HAP-1 (cell line): ENCODE measurements around the gene LSM11.

Experiments used
- DNase-seq, 2 experiments: peaks; one replicate each; pipeline ENCODE4 v3.0.0-alpha.2; 2016 to 2020; ENCODE audit warnings: low spot score in 2 of 2
- H3K27me3 ChIP-seq: fragments of 250-450 bp; sonication (Bioruptor Pico); 2 replicates; pipeline ENCODE4 v1.5.1; 2020; ENCODE audit warnings: low read depth, mild to moderate bottlenecking, moderate library complexity
- H3K36me3 ChIP-seq: fragments of 250-450 bp; sonication (Bioruptor Pico); replicated peaks from 2 replicates; pipeline ENCODE4 v1.5.1; 2020; ENCODE audit warnings: mild to moderate bottlenecking
- H3K4me1 ChIP-seq: fragments of 250-450 bp; sonication (Bioruptor Pico); 2 replicates; pipeline ENCODE4 v1.5.1; 2020; ENCODE audit warnings: mild to moderate bottlenecking
- H3K4me3 ChIP-seq: fragments of 250-450 bp; sonication (Bioruptor Pico); 2 replicates; pipeline ENCODE4 v1.5.1; 2020; ENCODE audit warnings: mild to moderate bottlenecking, moderate library complexity
- H3K9me3 ChIP-seq: fragments of 250-450 bp; sonication (Bioruptor Pico); 2 replicates; pipeline ENCODE4 v1.5.1; 2020; ENCODE audit warnings: mild to moderate bottlenecking, moderate library complexity
- in situ Hi-C: fragments of 300-500 bp; cut with MboI; formaldehyde crosslinking; loops from 3 replicates; pipeline ENCODE4 v1.14.3; 2020; ENCODE audit warnings: low sequenced_read_pairs, inconsistent platforms, mixed read lengths

Gene LSM11

GRCh38 chr5:157744051-157745011 lies 819 bp downstream of the LSM11 start:
- in situ Hi-C loops: no loop called here
- peak; percentile 10 to 32 for DNase-seq

DNA sequence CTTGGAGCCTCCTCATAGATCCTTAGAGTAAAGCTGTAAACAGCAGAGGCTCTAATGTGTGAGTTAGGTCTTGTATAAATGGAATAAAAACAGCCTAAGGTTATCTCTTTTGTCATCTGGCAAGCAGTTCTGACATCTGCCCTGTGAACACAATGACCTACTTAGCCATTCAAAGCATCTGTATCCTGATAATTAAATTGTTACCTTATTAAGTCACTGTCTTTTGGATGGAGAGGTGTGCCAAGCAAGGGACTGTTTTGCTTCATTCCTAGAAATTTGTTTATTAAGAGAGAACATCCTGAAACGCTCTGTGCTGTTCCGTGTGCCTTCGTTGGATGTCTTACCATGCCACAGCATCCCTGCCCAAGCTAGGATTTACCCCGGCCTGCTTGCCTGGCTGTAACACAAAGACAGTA lies 1.5 kb downstream of the LSM11 start:
- Histone ChIP-seq H3K4me3 (peak overlapping the region; percentile 58), H3K4me1 (peaks cover 17% of the 10 kb centered on the region), H3K9me3 (no peaks in the 10 kb centered on the region), H3K36me3 (no peaks in the 10 kb centered on the region; the same call in 1 of the 2 replicates), H3K27me3 (no peaks in the 10 kb centered on the region; the same call in 1 of the 2 replicates)
- DNase-seq: no peak
- in situ Hi-C loops: no loop called here

More at GRCh38 chr5:157744051-157745011, 819 bp downstream of the LSM11 start:
- no peaks in the 10 kb centered on the region for H3K9me3 ChIP-seq
- H3K27me3 ChIP-seq: no peaks in the 10 kb centered on the region; the same call in 1 of the 2 replicates
- H3K4me1 ChIP-seq: peaks cover 17% of the 10 kb centered on the region
- peak overlapping the region; percentile 58 for H3K4me3 ChIP-seq
- H3K36me3 ChIP-seq: no peaks in the 10 kb centered on the region; the same call in none of the 2 replicates

GRCh38 chr5:157747173-157747740 lies 3.7 kb downstream of the LSM11 start:
- H3K36me3 ChIP-seq: peaks cover 8% of the 10 kb centered on the region
- H3K9me3 ChIP-seq: no peaks in the 10 kb centered on the region
- in situ Hi-C loops: no loop called here
- H3K4me1 ChIP-seq: peaks cover 17% of the 10 kb centered on the region
- DNase-seq: no peak
- no peak overlapping the region for H3K4me3 ChIP-seq
- H3K27me3 ChIP-seq: no peaks in the 10 kb centered on the region; the same call in 1 of the 2 replicates

DNA sequence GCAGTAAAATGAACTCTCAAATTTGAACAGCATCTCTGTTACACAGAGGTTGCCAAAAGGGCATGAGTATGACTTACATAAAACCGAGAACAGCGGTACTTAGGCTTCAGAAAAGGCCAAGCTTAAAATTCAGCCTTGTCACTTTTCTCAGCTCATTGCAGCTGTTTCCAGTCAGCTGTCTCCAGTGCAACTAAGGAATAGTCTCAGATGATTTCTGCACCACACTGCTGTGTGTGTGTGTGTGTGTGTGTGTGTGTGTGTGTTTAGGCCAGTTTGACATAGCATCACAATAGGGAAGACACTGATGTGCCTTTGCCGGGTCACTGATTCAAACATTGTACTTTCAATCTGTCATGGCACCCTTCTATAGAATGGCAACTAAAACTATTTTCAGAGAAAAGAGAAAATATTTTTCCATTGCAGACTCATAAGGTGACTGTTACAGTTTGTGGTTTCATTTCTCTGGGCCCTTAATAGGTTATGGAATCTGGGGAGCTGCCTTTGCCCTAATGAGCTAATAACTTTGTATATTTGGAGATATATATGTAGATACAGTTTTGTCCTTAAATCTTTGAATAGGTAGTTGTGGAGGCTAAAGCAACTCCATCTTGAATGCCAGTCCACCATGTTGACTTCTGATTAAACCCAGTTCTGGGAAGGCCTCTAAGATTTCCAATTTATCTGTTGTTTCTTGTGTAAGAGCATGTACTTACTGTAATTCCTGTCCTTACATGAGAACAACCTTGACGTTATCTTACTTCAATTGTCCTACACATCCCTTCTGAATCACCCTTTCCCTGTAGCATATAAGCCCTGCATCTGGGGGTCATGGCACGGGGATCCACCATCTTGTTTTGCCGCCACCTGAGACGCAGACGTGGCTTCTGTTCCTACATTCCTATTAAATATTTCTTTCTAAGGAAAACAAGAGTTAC lies 4.5 kb downstream of the LSM11 start:
- Histone ChIP-seq H3K36me3 (peaks cover 12% of the 10 kb centered on the region), H3K27me3 (no peaks in the 10 kb centered on the region; the same call in 1 of the 2 replicates), H3K9me3 (no peaks in the 10 kb centered on the region), H3K4me1 (peaks cover 14% of the 10 kb centered on the region), H3K4me3 (no peak overlapping the region)
- in situ Hi-C loops: no loop called here
- no peak for DNase-seq

DNA sequence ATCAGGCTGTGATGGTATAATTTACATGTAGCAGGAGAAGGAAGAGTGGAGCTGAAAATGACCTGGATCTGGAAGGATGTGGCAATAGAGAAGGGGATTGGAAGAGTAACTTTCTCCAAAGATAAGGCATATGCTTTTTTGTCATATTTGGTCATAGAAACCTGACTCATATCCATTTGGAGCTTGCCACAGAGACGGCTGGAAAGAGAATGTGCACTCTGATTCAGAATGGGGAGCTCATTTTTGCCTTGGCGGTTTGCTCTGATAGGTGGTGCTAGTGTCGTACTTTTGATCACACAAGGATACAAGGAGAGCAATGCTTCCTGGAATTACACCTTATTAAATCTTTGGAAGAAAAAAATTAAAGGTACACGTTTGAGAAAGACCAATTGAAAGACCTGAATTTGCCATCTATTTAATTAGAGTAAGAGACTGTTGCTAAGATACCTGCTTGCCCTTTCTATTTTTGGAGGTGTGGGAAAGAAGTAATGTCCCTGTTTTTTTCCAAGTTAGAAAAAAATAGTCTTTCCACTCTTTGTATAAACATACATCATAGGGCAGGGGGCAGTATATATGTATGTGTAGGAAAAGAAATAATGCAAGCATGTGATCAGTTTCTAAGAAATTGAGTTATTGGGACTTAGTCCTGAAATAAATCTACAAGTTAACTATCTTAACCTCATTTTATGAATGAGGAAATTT lies 5.4 kb downstream of the LSM11 start:
- Histone ChIP-seq H3K36me3 (peaks cover 20% of the 10 kb centered on the region), H3K4me3 (no peak overlapping the region), H3K4me1 (peaks cover 12% of the 10 kb centered on the region), H3K27me3 (no peaks in the 10 kb centered on the region), H3K9me3 (no peaks in the 10 kb centered on the region)
- no peak for DNase-seq
- in situ Hi-C loops: no loop called here

DNA sequence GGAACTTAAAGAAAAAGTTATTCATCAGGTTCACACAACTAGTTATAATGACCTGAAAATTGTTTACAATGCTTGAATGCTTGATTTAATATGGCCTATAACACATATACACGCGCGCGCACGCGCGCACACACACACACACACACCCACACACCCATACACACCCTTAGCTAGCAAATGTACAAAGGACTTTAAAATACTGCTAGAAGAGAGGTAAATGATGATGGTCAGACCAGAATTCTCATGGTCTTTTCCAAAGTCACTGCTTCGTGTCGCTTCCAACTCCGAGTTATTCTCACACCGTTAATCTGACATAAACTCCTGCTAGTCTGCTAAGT lies 5.9 kb downstream of the LSM11 start:
- Histone ChIP-seq H3K36me3 (peaks cover 23% of the 10 kb centered on the region), H3K27me3 (no peaks in the 10 kb centered on the region), H3K4me1 (peaks cover 10% of the 10 kb centered on the region), H3K4me3 (no peak overlapping the region), H3K9me3 (no peaks in the 10 kb centered on the region)
- in situ Hi-C loops: no loop called here
- DNase-seq: no peak

DNA sequence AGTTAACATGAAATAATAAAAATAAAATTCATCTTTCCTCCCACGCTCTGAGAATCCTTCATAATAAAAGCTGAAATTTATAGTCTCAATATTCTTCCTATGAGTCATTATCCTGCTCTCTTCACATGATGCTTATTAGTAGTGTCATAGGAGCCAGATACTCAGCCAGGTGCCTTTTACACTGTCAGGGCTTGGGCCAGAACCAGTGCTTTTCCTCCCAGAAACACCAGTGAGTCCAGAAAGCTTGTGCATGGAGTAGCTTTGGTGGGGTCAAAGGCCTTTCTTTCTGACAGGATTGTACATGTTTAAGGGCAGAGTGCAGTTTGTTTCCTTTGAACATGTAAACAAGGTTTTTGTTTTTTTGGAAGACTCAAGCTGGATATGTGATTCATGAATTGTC lies 6.8 kb downstream of the LSM11 start:
- Histone ChIP-seq H3K9me3 (no peaks in the 10 kb centered on the region), H3K27me3 (no peaks in the 10 kb centered on the region), H3K4me1 (0 out of 2 replicates have a peak, but pooled peaks cover under 1% of the 10 kb centered on the region), H3K4me3 (no peak overlapping the region), H3K36me3 (peaks cover 30% of the 10 kb centered on the region)
- no peak for DNase-seq
- in situ Hi-C loops: no loop called here

DNA sequence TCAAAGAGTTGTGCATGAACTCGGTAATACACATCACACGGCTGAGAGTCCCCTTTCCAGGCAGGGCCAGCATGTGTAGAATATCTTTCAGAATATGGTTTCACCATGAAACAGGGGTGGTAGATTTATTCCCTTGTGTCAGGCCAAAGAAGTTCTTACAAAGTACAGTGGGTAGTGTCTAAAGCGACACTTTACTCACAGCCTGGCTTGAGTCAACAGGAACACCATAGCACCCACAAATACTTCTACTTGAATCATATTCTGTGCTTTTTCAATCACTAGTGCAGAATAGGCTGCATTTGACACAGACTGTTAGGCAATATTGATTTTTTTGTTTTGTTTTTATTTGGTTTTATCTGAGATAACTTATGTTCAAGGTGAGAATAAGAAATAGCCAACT lies 12.6 kb downstream of the LSM11 start:
- no peaks in the 10 kb centered on the region for H3K4me1 ChIP-seq
- H3K27me3 ChIP-seq: no peaks in the 10 kb centered on the region
- in situ Hi-C loops: no loop called here
- H3K4me3 ChIP-seq: no peak overlapping the region
- no peak for DNase-seq
- H3K9me3 ChIP-seq: no peaks in the 10 kb centered on the region
- peaks cover 40% of the 10 kb centered on the region for H3K36me3 ChIP-seq

- no peaks in the 10 kb centered on the region for H3K4me1 ChIP-seq
- H3K9me3 ChIP-seq: no peaks in the 10 kb centered on the region
- in situ Hi-C loops: no loop called here
- no peak overlapping the region for H3K4me3 ChIP-seq
- DNase-seq: no peak
- no peaks in the 10 kb centered on the region for H3K27me3 ChIP-seq
- H3K36me3 ChIP-seq: peaks cover 22% of the 10 kb centered on the region
These were observed 15.2 kb downstream of the LSM11 start for GRCh38 chr5:157758706-157759105.

DNA sequence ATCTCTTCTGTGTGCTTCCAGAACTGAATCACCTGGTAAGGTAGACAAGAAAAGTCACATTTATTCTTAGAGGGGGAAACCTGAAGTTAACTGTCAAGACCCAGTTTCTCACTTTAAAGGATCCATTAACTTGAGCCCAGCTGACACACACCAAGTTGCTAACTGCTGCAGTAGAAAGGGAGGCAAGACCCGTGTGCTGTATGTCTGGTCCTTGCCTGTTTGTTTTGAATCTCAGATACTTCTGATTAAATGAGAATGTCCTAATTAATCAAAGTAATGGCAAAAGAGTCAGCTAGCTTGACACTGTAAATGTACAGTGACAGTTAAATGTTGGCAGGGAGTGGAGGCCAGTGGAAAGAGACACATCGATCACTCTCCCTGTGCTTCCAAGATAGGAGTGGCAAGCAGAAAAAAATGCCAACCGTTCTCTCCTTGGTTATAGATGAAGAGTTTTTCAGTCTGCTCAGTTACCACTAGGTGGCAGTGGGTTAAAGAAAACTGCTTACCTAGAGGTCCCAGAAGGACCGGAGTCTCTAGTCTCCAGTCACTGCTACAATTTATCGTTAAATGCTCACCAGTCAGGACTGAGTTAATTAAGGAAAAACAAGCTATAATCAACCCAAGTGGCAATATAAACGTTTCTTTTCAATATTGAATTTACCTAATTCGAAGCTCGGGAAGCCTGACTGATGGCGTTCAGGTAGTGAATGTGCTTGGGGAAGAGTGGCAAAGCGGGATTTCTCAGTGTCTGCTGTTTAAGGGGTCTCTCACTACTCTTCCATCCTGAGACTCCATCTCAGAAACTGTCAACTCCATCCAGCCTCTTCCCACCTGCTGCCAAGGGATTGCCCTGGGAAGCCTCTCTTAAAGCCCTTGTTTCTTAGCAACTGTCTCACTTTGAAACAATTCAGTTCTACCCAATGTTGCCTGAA lies 18.4 kb downstream of the LSM11 start:
- peaks cover 4% of the 10 kb centered on the region for H3K36me3 ChIP-seq
- H3K27me3 ChIP-seq: no peaks in the 10 kb centered on the region
- DNase-seq: peak; percentile 45 to 74
- in situ Hi-C loops: no loop called here
- no peak overlapping the region for H3K4me3 ChIP-seq
- H3K9me3 ChIP-seq: no peaks in the 10 kb centered on the region
- no peaks in the 10 kb centered on the region for H3K4me1 ChIP-seq

DNA sequence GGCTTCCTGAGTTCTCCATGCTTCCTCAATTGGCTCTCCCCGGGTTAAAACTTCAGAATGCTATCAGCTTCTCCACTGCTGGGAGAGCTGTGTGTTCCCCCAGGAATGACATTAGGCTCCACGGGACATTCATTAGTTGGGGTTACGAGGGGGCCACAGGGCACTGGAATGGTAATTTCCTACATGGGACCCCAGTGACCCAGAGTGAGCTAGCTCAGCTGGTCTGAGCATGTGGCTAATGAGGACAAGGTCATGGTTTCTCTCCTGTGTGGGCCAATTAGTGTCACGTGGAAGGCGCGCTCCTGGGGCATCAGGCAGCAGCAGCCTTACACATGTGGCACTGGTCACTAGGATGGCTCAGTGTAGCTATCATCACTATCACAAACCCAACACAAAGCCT lies 21.0 kb downstream of the LSM11 start:
- in situ Hi-C loops: no loop called here
- no peaks in the 10 kb centered on the region for H3K27me3 ChIP-seq
- peaks cover 4% of the 10 kb centered on the region for H3K36me3 ChIP-seq
- no peak overlapping the region for H3K4me3 ChIP-seq
- H3K9me3 ChIP-seq: no peaks in the 10 kb centered on the region
- no peaks in the 10 kb centered on the region for H3K4me1 ChIP-seq
- DNase-seq: no peak

- H3K27me3 ChIP-seq: no peaks in the 10 kb centered on the region
- in situ Hi-C loops: no loop called here
- no peak for DNase-seq
- no peaks in the 10 kb centered on the region for H3K9me3 ChIP-seq
- H3K36me3 ChIP-seq: no peaks in the 10 kb centered on the region
- no peak overlapping the region for H3K4me3 ChIP-seq
- no peaks in the 10 kb centered on the region for H3K4me1 ChIP-seq
These were observed 22.9 kb downstream of the LSM11 start for GRCh38 chr5:157766442-157766841.
